CD14-positive monocyte (primary cell): ENCODE results near the gene DENND4A. TPM values are rescaled to one million over a fixed set of nuclear protein-coding genes. Genes with fewer than 3 reads are reported as not detected.

Experiments
- DNase-seq, 3 donors: peaks; one replicate each; pipeline ENCODE4 v3.0.0-alpha.2; 2011 to 2022
- H2AFZ ChIP-seq: 2 replicates; pipeline ENCODE4 v1.6.0; 2012; ENCODE audit warnings: mild to moderate bottlenecking, low read depth, low read length, inconsistent platforms; ENCODE audit not compliant: insufficient read depth, poor library complexity, severe bottlenecking
- H3K27ac ChIP-seq, 2 donors: 1 replicate in 1 of 2; 2 replicates in 1 of 2; pipeline ENCODE4 v1.5.1; 2012 to 2013; ENCODE audit warnings: low read length in 2 of 2, control low read depth in 1 of 2, inconsistent platforms in 1 of 2, low read depth in 1 of 2, mild to moderate bottlenecking in 1 of 2
- H3K27me3 ChIP-seq, 2 donors: one replicate each; pipeline versions ENCODE4 v1.6.0 to v1.6.1; 2011 to 2013; ENCODE audit warnings: low read length in 2 of 2; ENCODE audit not compliant: control insufficient read depth in 2 of 2, insufficient read depth in 2 of 2
- H3K36me3 ChIP-seq, 2 donors: replicated peaks in 1 of 2; 1 replicate in 1 of 2; 2 replicates in 1 of 2; pipeline versions ENCODE4 v1.5.1 to v1.6.1; 2012 to 2013; ENCODE audit warnings: low read length in 2 of 2, control low read depth in 1 of 2, inconsistent platforms in 1 of 2, mild to moderate bottlenecking in 1 of 2; ENCODE audit not compliant: insufficient read depth in 2 of 2, control insufficient read depth in 1 of 2
- H3K4me1 ChIP-seq, 2 donors: 1 replicate in 1 of 2; 2 replicates in 1 of 2; pipeline versions ENCODE4 v1.5.1 to v1.6.1; 2012 to 2013; ENCODE audit warnings: low read length in 2 of 2, control low read depth in 1 of 2, inconsistent platforms in 1 of 2, mild to moderate bottlenecking in 1 of 2, moderate library complexity in 1 of 2; ENCODE audit not compliant: insufficient read depth in 2 of 2, control insufficient read depth in 1 of 2
- H3K4me2 ChIP-seq: replicated peaks from 2 replicates; pipeline ENCODE3; 2012; ENCODE audit warnings: low read length, moderate library complexity, mild to moderate bottlenecking; ENCODE audit not compliant: poor library complexity, severe bottlenecking; ENCODE audit errors: extremely low read depth
- H3K4me3 ChIP-seq, 3 experiments: fragments of 200-600 bp in 1 of 3; sonication (generic) in 1 of 3; replicated peaks in 1 of 3; 1 replicate in 2 of 3; 2 replicates in 1 of 3; pipeline ENCODE4 v1.5.1; 2011 to 2013; ENCODE audit warnings: low read length in 3 of 3, mild to moderate bottlenecking in 3 of 3, control low read depth in 2 of 3, low read depth in 2 of 3, inconsistent platforms in 1 of 3, moderate library complexity in 1 of 3
- H3K79me2 ChIP-seq: 2 replicates; pipeline ENCODE4 v1.6.0; 2012; ENCODE audit warnings: mild to moderate bottlenecking, control low read depth, inconsistent platforms, low read length, moderate library complexity; ENCODE audit not compliant: insufficient read depth
- H3K9ac ChIP-seq: 2 replicates; pipeline ENCODE4 v1.6.0; 2017; ENCODE audit warnings: low read length, mild to moderate bottlenecking; ENCODE audit not compliant: insufficient read depth, poor library complexity, severe bottlenecking
- H3K9me3 ChIP-seq, 2 donors: replicated peaks in 1 of 2; 1 replicate in 1 of 2; 2 replicates in 1 of 2; pipeline versions ENCODE4 v1.5.1 to v1.6.1; 2012 to 2013; ENCODE audit warnings: low read length in 2 of 2, control low read depth in 1 of 2; ENCODE audit not compliant: control insufficient read depth in 1 of 2, insufficient read depth in 1 of 2
- H4K20me1 ChIP-seq: 2 replicates; pipeline ENCODE4 v1.6.0; 2012; ENCODE audit warnings: mild to moderate bottlenecking, low read length, control low read depth, moderate library complexity; ENCODE audit not compliant: insufficient read depth
- H3K27ac Mint-ChIP-seq, 7 donors: one replicate each; pipeline ENCODE4 v1.8.0; 2020; ENCODE audit warnings: mild to moderate bottlenecking in 7 of 7, mixed read lengths in 7 of 7, moderate library complexity in 6 of 7, inconsistent platforms in 2 of 7
- H3K27me3 Mint-ChIP-seq, 3 donors: one replicate each; pipeline ENCODE4 v1.8.0; 2021 to 2022; ENCODE audit warnings: low read depth in 3 of 3, mild to moderate bottlenecking in 3 of 3, mixed read lengths in 3 of 3, moderate library complexity in 3 of 3, inconsistent platforms in 1 of 3
- H3K36me3 Mint-ChIP-seq, 2 donors: one replicate each; pipeline ENCODE4 v1.8.0; 2020; ENCODE audit warnings: mixed read lengths in 2 of 2, inconsistent platforms in 1 of 2, mild to moderate bottlenecking in 1 of 2
- H3K4me1 Mint-ChIP-seq: one replicate; pipeline ENCODE4 v1.8.0; 2020; ENCODE audit warnings: mild to moderate bottlenecking, mixed read lengths
- H3K4me3 Mint-ChIP-seq, 2 donors: one replicate each; pipeline ENCODE4 v1.8.0; 2020; ENCODE audit warnings: mild to moderate bottlenecking in 2 of 2, mixed read lengths in 2 of 2, moderate library complexity in 1 of 2
- H3K9me3 Mint-ChIP-seq, 7 donors: one replicate each; pipeline ENCODE4 v1.8.0; 2020 to 2022; ENCODE audit warnings: mixed read lengths in 7 of 7, mild to moderate bottlenecking in 6 of 7, moderate library complexity in 6 of 7, inconsistent platforms in 2 of 7
- CTCF ChIP-seq: fragments of 200-600 bp; IDR thresholded peaks from one replicate; pipeline ENCODE4 v1.8.0; 2022; ENCODE audit warnings: antibody characterized with exemption, mild to moderate bottlenecking
- WGBS: methylation state at CpG from one replicate; pipeline ENCODE4 v1.1.5; 2013; ENCODE audit warnings: missing lambda C conversion rate; ENCODE audit not compliant: insufficient coverage; 5-methylcytosine and 5-hydroxymethylcytosine counted together
- intact Hi-C, 2 donors: fragments of 100-400 bp; cut with micrococcal nuclease; formaldehyde crosslinking; loops; one replicate each; pipeline versions ENCODE4 v1.15.0 to v1.15.1; 2023
- polyA plus RNA-seq, 3 donors: library from polyadenylated mRNA; depleted of rRNA in 1 of 3; unstranded in 2 of 3; stranded (reverse) in 1 of 3; fragments of 300-500 nt in 2 of 3; fragments of >200 nt in 1 of 3; fragmentation: Illumina TruSeq in 2 of 3; gene quantifications; 1 replicate in 2 of 3; 2 replicates in 1 of 3; pipeline ENCODE4 v1.2.3, GENCODE V29; 2012 to 2021

Gene DENND4A
- polyA plus RNA-seq, 3 donors, result 4.6 to 11.0 (median 6.9) TPM

DNA sequence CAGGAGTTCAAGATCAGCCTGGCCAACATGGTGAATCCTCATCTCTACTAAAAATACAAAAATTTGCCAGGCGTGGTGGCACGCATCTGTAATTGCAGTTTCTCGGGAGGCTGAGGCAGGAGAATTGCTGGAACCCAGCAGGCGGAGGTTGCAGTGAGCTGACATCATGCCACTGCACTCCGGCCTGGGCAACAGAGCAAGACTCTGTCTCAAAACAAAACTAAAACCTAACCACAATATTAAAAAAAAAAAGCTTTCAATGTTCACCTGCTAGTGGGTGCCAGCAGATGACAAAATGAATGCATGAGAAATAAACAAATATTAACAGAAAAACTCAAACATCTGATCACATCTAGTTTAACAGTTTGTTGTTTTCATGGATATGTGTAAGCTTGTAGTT, 161.3 kb downstream of the DENND4A start:
- Histone ChIP-seq H2AFZ (no peak overlapping the region), H3K27ac (no peak overlapping the region), H3K9ac (no peak overlapping the region), H3K4me1 (no peaks in the 10 kb centered on the region), H4K20me1 (no peaks in the 10 kb centered on the region), H3K4me2 (no peak overlapping the region), H3K36me3 (no peaks in the 10 kb centered on the region), H3K9me3 (no peaks in the 10 kb centered on the region), H3K4me3 (no peak overlapping the region), H3K79me2 (no peaks in the 10 kb centered on the region), H3K27me3 (no peaks in the 10 kb centered on the region)
- TF ChIP-seq CTCF, result no peak
- 86% methylated on average over 4 of the region's 5 CpGs for WGBS
- no peak for DNase-seq
- H3K4me3 Mint-ChIP-seq, result no peak overlapping the region
- H3K4me1 Mint-ChIP-seq, result peaks cover 2% of the 10 kb centered on the region
- H3K27ac Mint-ChIP-seq, result no peak overlapping the region
- intact Hi-C loops, result loop anchor here in 1 of 2 donors (10.0 kb wide), 1 partner anchor 564 kb away; no protein-coding TSS in a partner anchor
- peaks cover 3 to 6% of the 10 kb centered on the region in 2 donors for H3K36me3 Mint-ChIP-seq
- no peaks in the 10 kb centered on the region for H3K9me3 Mint-ChIP-seq
- H3K27me3 Mint-ChIP-seq, result peaks cover 0 to 2% (median 0%) of the 10 kb centered on the region in 3 donors

DNA sequence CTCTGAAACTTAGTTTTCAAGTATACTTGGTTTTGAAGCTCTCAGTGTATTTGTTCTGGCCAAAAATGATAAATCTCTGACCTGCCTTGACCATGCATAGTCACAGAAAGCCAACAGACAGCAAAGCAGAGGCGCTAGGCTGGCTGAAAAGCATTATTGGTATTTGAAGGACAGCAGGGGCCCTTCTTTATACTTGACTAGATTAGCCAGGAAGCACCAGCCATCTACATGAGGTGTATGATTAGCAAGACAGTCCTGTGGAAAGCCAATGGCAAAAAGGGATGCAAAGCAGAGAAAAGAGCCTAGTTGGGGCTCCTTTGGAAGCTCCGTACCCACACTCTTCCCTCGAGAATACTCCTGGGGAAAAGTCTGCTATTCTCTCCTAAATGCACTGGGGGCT, 162.5 kb downstream of the DENND4A start:
- H3K27me3 Mint-ChIP-seq, result peaks cover 0 to 2% (median 0%) of the 10 kb centered on the region in 3 donors
- H3K4me1 Mint-ChIP-seq, result peaks cover 2% of the 10 kb centered on the region
- H3K9me3 Mint-ChIP-seq, result no peaks in the 10 kb centered on the region
- Histone ChIP-seq H3K79me2 (no peaks in the 10 kb centered on the region), H3K4me2 (no peak overlapping the region), H3K4me3 (no peak overlapping the region), H3K36me3 (peaks cover 0 to 8% of the 10 kb centered on the region in 2 donors), H3K27ac (no peak overlapping the region), H3K9me3 (no peaks in the 10 kb centered on the region), H2AFZ (no peak overlapping the region), H3K4me1 (no peaks in the 10 kb centered on the region), H3K9ac (no peak overlapping the region), H4K20me1 (no peaks in the 10 kb centered on the region), H3K27me3 (no peaks in the 10 kb centered on the region)
- no peak overlapping the region for H3K27ac Mint-ChIP-seq
- DNase-seq, result no peak
- 100% methylated on average over 2 of the region's 3 CpGs for WGBS
- intact Hi-C loops, result no loop called here
- no peak for TF ChIP-seq CTCF
- peaks cover 10 to 17% of the 10 kb centered on the region in 2 donors for H3K36me3 Mint-ChIP-seq
- no peak overlapping the region for H3K4me3 Mint-ChIP-seq
